ENCODE measurements around the gene CORO1C.

GRCh38 chr12:108761226-108761625, 29.9 kb upstream of the CORO1C start:
- TF ChIP-seq EZH2phosphoT487 (IDR thresholded peaks at IDR 0.05; ENCODE audit: borderline replicate concordance) (no peak), YY1 (IDR thresholded peaks at IDR 0.05; ENCODE audit: extremely low read depth, insufficient replicate concordance, low read depth, low read length) (no peak), CTCF (IDR thresholded peaks at IDR 0.05 in 2 of 3, conservative IDR thresholded peaks at IDR 0.05 in 1 of 3; ENCODE audit: borderline replicate concordance in 1 of 3, insufficient read depth in 1 of 3, low read depth in 2 of 3, low read length in 2 of 3) (no peak), REST (IDR thresholded peaks at IDR 0.05; ENCODE audit: low read depth) (no peak), MAX (IDR thresholded peaks at IDR 0.05) (no peak), POLR2AphosphoS5 (IDR thresholded peaks at IDR 0.05; ENCODE audit: low read depth, low read length) (no peak), POLR2A (IDR thresholded peaks at IDR 0.05; ENCODE audit: borderline replicate concordance, extremely low read depth, insufficient read depth, insufficient read length) (no peak), ELF1 (IDR thresholded peaks at IDR 0.05; ENCODE audit: borderline replicate concordance, low read depth) (no peak), SIN3A (IDR thresholded peaks at IDR 0.05; ENCODE audit: low read depth) (no peak), ZNF274 (IDR thresholded peaks at IDR 0.05; ENCODE audit: low read depth, low read length) (no peak), ZFX (IDR thresholded peaks at IDR 0.05) (no peak)

All from HCT116 (cell line).